Measurements from ENCODE around the gene NEO1.
A peak's percentile ranks its signal among the peaks of the same experiment; 100 is the strongest.

Gene NEO1

DNA sequence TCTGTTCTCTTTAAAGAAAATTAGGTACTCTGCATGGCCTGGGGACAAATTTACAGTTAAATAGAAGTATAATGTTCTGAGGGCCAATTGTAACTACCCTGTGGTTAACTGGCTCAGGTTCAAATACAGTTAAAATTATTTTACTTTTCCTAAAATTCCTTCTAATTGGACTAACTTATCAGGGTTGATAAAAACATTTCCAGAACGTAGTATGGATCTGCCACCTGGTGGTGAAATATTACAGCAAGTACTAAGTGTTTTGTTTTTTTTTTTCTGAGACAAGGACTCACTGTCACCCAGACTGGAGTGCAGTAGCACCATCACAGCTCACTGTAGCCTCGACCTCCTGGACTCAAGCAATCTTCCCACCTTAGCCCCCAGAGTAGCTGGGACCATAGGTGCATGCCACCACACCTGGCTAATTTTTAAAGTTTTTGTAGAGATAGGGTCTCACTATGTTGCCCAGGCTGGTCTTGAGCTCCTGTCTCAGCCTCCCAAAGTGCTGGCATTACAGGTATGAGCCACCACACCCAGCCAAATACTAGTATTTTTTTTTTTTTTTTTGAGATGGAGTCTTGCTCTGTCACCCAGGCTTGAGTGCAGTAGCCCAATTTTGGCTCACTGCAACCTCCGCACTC, 29.2 kb downstream of the NEO1 start:
- no peaks in the 10 kb centered on the region for H3K36me3 ChIP-seq (ENCODE audit: control insufficient read depth, insufficient read depth, low read length)
- H3K27me3 ChIP-seq (replicated peaks; ENCODE audit: control insufficient read depth, insufficient read depth, low read length) = no peaks in the 10 kb centered on the region
- TF ChIP-seq, protein P1, sequence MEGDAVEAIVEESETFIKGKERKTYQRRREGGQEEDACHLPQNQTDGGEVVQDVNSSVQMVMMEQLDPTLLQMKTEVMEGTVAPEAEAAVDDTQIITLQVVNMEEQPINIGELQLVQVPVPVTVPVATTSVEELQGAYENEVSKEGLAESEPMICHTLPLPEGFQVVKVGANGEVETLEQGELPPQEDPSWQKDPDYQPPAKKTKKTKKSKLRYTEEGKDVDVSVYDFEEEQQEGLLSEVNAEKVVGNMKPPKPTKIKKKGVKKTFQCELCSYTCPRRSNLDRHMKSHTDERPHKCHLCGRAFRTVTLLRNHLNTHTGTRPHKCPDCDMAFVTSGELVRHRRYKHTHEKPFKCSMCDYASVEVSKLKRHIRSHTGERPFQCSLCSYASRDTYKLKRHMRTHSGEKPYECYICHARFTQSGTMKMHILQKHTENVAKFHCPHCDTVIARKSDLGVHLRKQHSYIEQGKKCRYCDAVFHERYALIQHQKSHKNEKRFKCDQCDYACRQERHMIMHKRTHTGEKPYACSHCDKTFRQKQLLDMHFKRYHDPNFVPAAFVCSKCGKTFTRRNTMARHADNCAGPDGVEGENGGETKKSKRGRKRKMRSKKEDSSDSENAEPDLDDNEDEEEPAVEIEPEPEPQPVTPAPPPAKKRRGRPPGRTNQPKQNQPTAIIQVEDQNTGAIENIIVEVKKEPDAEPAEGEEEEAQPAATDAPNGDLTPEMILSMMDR (IDR thresholded peaks at IDR 0.05; ENCODE audit: insufficient read depth, low read length, poor library complexity, severe bottlenecking) = peak; percentile 42
- no peak overlapping the region for H3K4me3 ChIP-seq (replicated peaks; ENCODE audit: low read depth, low read length)
- no peak for DNase-seq (ENCODE audit: extremely low read depth, insufficient read length)

DNA sequence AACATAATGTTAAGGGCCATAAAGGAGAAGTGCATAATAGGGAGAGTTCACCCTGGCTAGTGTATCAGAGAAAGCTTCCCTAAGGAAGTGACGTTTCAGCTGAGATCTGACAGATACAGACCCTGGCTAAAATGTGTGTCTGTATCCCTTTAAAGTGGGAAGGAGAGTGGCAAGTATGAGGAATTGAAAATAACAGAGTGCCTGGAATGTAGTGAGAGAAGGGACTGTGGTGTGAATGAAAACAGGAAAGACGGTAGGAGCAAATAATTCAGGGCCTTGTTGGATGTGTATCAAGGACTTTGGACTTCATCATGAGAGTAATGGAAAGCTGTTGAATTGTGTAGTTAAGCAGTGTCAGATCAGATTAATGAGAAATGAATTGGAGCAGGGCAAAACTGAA, 30.5 kb downstream of the NEO1 start:
- TF ChIP-seq, protein P1 (IDR thresholded peaks at IDR 0.05; ENCODE audit: insufficient read depth, low read length, poor library complexity, severe bottlenecking) = no peak

DNA sequence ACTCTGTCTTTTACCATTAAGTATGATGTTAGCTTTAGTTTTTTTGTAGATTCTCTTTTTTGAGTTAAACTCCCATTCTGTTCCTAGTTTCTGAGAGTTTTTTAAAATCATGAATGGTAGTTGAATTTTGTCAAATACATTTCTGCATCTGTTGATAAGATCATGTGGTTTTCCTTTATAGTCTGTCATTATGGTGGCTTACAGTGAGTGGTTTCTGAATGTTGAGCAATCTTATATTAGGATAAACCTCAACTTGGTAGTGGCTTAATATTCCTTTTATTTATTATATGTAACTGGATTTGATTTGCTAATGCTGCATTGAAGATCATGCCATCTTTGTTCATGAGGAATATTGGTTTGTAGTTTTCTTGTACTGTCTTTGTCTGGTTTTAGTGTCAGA, 34.8 kb downstream of the NEO1 start:
- TF ChIP-seq, protein P1 (IDR thresholded peaks at IDR 0.05; ENCODE audit: insufficient read depth, low read length, poor library complexity, severe bottlenecking) = no peak
- DNase-seq (ENCODE audit: extremely low read depth, insufficient read length) = no peak
- H3K36me3 ChIP-seq (ENCODE audit: control insufficient read depth, insufficient read depth, low read length) = no peaks in the 10 kb centered on the region
- H3K27me3 ChIP-seq (replicated peaks; ENCODE audit: control insufficient read depth, insufficient read depth, low read length) = no peaks in the 10 kb centered on the region
- H3K4me3 ChIP-seq (replicated peaks; ENCODE audit: low read depth, low read length) = no peak overlapping the region

More for the DNA sequence above, 30.5 kb downstream of the NEO1 start:
- Histone ChIP-seq H3K27me3 (replicated peaks; ENCODE audit: control insufficient read depth, insufficient read depth, low read length) (no peaks in the 10 kb centered on the region), H3K4me3 (replicated peaks; ENCODE audit: low read depth, low read length) (no peak overlapping the region), H3K36me3 (ENCODE audit: control insufficient read depth, insufficient read depth, low read length) (no peaks in the 10 kb centered on the region)
- no peak for DNase-seq (ENCODE audit: extremely low read depth, insufficient read length)

DNA sequence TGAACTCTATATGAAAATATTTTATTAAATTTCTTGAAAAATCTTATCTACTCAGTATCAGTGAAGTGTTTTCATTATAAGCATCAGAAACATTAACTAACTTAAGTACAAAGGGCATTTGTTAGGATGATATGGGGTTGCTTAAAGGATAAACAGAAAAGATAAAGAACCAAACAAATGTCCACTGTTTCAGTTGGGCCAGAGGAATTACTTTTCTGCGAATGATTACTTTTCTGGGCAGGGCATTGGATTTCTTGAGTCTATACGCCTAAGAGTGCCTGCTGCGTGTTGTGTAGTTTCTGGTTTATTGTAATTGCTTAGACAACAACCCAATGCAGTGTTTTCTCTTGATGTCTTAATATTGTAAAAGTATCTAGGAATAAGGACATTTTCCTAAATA, 52.8 kb downstream of the NEO1 start:
- DNase-seq (ENCODE audit: extremely low read depth, insufficient read length) = no peak

DNA sequence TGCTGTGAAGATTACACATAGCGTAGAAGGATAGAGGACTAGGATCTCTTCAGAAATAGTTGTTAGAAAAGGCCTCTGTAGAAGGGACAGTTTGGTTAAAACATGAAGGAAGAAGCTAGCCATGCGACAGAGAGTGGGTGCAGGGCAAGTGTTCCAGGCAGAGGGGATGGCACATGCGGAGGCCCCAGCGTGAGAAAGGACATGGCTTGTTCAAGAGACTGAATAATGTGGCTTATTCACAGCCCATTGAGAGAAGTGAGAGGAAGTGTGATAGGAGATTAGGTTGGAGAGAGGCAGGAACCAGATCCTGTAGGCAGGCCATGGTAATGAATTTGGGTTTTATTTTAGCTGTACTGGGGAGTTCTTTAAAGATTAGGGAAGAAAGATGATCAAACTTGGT, 56.4 kb downstream of the NEO1 start:
- H3K4me3 ChIP-seq (replicated peaks; ENCODE audit: low read depth, low read length) = no peak overlapping the region
- TF ChIP-seq, protein P1 (IDR thresholded peaks at IDR 0.05; ENCODE audit: insufficient read depth, low read length, poor library complexity, severe bottlenecking) = no peak
- DNase-seq (ENCODE audit: extremely low read depth, insufficient read length) = no peak

More for the DNA sequence above, 52.8 kb downstream of the NEO1 start:
- H3K4me3 ChIP-seq (replicated peaks; ENCODE audit: low read depth, low read length) = no peak overlapping the region
- H3K36me3 ChIP-seq (ENCODE audit: control insufficient read depth, insufficient read depth, low read length) = no peaks in the 10 kb centered on the region
- H3K27me3 ChIP-seq (replicated peaks; ENCODE audit: control insufficient read depth, insufficient read depth, low read length) = no peaks in the 10 kb centered on the region
- TF ChIP-seq, protein P1 (IDR thresholded peaks at IDR 0.05; ENCODE audit: insufficient read depth, low read length, poor library complexity, severe bottlenecking) = no peak

DNA sequence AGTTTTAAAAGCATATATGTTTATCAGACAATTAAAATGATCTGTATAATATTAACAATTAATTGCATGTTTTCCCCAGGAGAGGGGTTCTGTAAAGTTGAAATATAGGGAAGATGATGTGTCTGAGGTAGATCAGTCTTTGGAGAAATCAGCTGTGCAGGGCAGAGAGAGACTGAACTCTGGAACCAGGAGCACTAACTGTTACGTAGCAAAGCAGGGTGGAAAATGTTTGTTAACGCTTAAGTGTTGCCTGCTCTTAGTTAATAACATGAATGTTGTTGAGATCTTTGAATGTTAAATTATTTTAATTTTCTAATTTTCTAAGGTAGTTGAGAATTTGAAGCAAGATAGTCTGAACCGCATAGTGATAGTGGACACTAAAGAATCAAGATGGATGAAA, 57.5 kb downstream of the NEO1 start:
- no peaks in the 10 kb centered on the region; the same call in 1 of the 2 replicates for H3K27me3 ChIP-seq (replicated peaks; ENCODE audit: control insufficient read depth, insufficient read depth, low read length)
- no peak for DNase-seq (ENCODE audit: extremely low read depth, insufficient read length)
- TF ChIP-seq, protein P1 (IDR thresholded peaks at IDR 0.05; ENCODE audit: insufficient read depth, low read length, poor library complexity, severe bottlenecking) = no peak
- no peaks in the 10 kb centered on the region for H3K36me3 ChIP-seq (ENCODE audit: control insufficient read depth, insufficient read depth, low read length)
- H3K4me3 ChIP-seq (replicated peaks; ENCODE audit: low read depth, low read length) = no peak overlapping the region

More for the DNA sequence above, 56.4 kb downstream of the NEO1 start:
- no peaks in the 10 kb centered on the region; the same call in 1 of the 2 replicates for H3K27me3 ChIP-seq (replicated peaks; ENCODE audit: control insufficient read depth, insufficient read depth, low read length)
- H3K36me3 ChIP-seq (ENCODE audit: control insufficient read depth, insufficient read depth, low read length) = no peaks in the 10 kb centered on the region
